Neural cell (in vitro differentiated cells): ENCODE data around the gene TMEM164.

Experiments used
- CTCF ChIP-seq: fragments of 450-650 bp; IDR thresholded peaks from 2 replicates; pipeline ENCODE4 v1.5.1; 2014; ENCODE audit warnings: antibody characterized with exemption, mild to moderate bottlenecking, moderate library complexity; ENCODE audit not compliant: poor library complexity, severe bottlenecking
- EP300 ChIP-seq: fragments of 450-650 bp; conservative IDR thresholded peaks from 2 replicates; pipeline ENCODE4 v1.6.1; 2014; ENCODE audit warnings: antibody characterized with exemption, mild to moderate bottlenecking, moderate library complexity; ENCODE audit not compliant: poor library complexity, severe bottlenecking
- EZH2 ChIP-seq: fragments of 200-600, 300-800 bp; shearing (Covaris generic), sonication (generic); IDR thresholded peaks from 2 replicates; pipeline ENCODE4 v1.6.1; 2014; ENCODE audit warnings: antibody characterized with exemption, low read length, borderline replicate concordance, mild to moderate bottlenecking; ENCODE audit not compliant: insufficient read depth, poor library complexity, severe bottlenecking
- MXI1 ChIP-seq: fragments of 450-650 bp; conservative IDR thresholded peaks from 2 replicates; pipeline ENCODE4 v1.6.1; 2014; ENCODE audit warnings: antibody characterized with exemption, mild to moderate bottlenecking; ENCODE audit not compliant: poor library complexity, severe bottlenecking
- POLR2AphosphoS5 ChIP-seq: IDR thresholded peaks from 2 replicates; pipeline ENCODE4 v1.6.1; 2012
- RAD21 ChIP-seq: fragments of 450-650 bp; conservative IDR thresholded peaks from 2 replicates; pipeline ENCODE4 v1.6.1; 2014; ENCODE audit warnings: antibody characterized with exemption, mild to moderate bottlenecking, moderate library complexity
- REST ChIP-seq: IDR thresholded peaks from 2 replicates; pipeline ENCODE4 v1.6.1; 2012; ENCODE audit warnings: borderline replicate concordance
- SMC3 ChIP-seq: fragments of 450-650 bp; conservative IDR thresholded peaks from 2 replicates; pipeline ENCODE4 v1.6.1; 2014; ENCODE audit warnings: antibody characterized with exemption, mild to moderate bottlenecking, moderate library complexity; ENCODE audit not compliant: poor library complexity
- TAF1 ChIP-seq: IDR thresholded peaks from 2 replicates; pipeline ENCODE4 v1.6.1; 2012; ENCODE audit warnings: low read depth

- TF ChIP-seq CTCF (no peak), EZH2 (no peak), POLR2AphosphoS5 (no peak), EP300 (no peak), SMC3 (no peak), REST (no peak), RAD21 (no peak), TAF1 (no peak), MXI1 (no peak)
Observed at GRCh38 chrX:110180928-110181310, 178.0 kb downstream of the TMEM164 start.
